ENCODE measurements around the gene ADAMTS14. TPM values are rescaled to one million over a fixed set of nuclear protein-coding genes. Genes with fewer than 3 reads are reported as not detected.

Gene ADAMTS14
- total RNA-seq, 1 donor from 2014 or later, result 19.4 TPM

- Mint-ChIP-seq H3K4me3 (ENCODE audit: unreplicated experiment) (no peak overlapping the region), H3K4me1 (ENCODE audit: low read depth, unreplicated experiment) (no peaks in the 10 kb centered on the region), H3K27ac (ENCODE audit: unreplicated experiment) (no peak overlapping the region), H3K27me3 (ENCODE audit: low read depth, unreplicated experiment) (peaks cover 20% of the 10 kb centered on the region), H3K36me3 (ENCODE audit: low read depth, unreplicated experiment) (peaks cover 3% of the 10 kb centered on the region), H3K9me3 (ENCODE audit: unreplicated experiment) (peaks cover 8% of the 10 kb centered on the region)
- Histone ChIP-seq H4K20me1 (ENCODE audit: insufficient read depth, low read length) (no peaks in the 10 kb centered on the region), H3K4me2 (ENCODE audit: low read length) (no peak overlapping the region), H3K9ac (ENCODE audit: low read length) (no peak overlapping the region), H3K4me3 (ENCODE audit: insufficient read depth, low read depth, low read length) (no peak overlapping the region), H3K36me3 (ENCODE audit: insufficient read depth, low read length) (no peaks in the 10 kb centered on the region), H3K27me3 (ENCODE audit: insufficient read depth, low read length) (peaks cover 5% of the 10 kb centered on the region), H2AFZ (ENCODE audit: low read depth, low read length) (no peak overlapping the region), H3K27ac (ENCODE audit: low read depth, low read length) (no peak overlapping the region), H3K9me3 (ENCODE audit: insufficient read depth, low read depth, low read length) (no peaks in the 10 kb centered on the region), H3K79me2 (ENCODE audit: insufficient read depth, low read length) (no peaks in the 10 kb centered on the region), H3K4me1 (ENCODE audit: insufficient read depth, low read length) (no peaks in the 10 kb centered on the region)
- DNase-seq (ENCODE audit: low read depth) (no peak), FAIRE-seq (no peak)
- TF ChIP-seq EZH2 (IDR thresholded peaks at IDR 0.05; ENCODE audit: insufficient read depth, low read length), result no peak
- TF ChIP-seq, protein P1, sequence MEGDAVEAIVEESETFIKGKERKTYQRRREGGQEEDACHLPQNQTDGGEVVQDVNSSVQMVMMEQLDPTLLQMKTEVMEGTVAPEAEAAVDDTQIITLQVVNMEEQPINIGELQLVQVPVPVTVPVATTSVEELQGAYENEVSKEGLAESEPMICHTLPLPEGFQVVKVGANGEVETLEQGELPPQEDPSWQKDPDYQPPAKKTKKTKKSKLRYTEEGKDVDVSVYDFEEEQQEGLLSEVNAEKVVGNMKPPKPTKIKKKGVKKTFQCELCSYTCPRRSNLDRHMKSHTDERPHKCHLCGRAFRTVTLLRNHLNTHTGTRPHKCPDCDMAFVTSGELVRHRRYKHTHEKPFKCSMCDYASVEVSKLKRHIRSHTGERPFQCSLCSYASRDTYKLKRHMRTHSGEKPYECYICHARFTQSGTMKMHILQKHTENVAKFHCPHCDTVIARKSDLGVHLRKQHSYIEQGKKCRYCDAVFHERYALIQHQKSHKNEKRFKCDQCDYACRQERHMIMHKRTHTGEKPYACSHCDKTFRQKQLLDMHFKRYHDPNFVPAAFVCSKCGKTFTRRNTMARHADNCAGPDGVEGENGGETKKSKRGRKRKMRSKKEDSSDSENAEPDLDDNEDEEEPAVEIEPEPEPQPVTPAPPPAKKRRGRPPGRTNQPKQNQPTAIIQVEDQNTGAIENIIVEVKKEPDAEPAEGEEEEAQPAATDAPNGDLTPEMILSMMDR (IDR thresholded peaks at IDR 0.05; ENCODE audit: insufficient read depth, low read depth, low read length), result no peak
Measured at GRCh38 chr10:70795613-70796012, 123.3 kb downstream of the ADAMTS14 start.

DNA sequence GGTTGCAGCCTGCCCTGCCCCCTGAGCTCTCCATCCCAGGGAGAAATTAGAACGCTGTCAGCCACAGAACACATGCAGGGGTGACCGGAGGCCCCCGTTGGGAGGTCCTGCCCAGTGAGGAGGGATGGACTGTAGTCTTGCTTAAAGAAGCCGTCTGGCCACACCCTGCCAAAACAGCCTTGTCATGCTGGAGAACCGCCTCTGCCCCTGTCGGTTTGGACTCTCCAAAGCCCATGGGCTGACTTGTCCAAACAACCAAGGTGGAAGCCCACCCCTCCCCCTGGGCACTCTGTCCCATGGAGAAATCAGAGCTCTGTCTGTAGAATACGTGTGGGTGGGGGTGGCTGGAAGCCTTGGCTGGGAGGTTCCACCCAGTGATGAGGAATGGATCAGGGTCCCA is 125.5 kb downstream of the ADAMTS14 start:
- DNase-seq (ENCODE audit: low read depth) (no peak), FAIRE-seq (no peak)
- no peak overlapping the region for H3K27ac Mint-ChIP-seq (ENCODE audit: unreplicated experiment)
- no peaks in the 10 kb centered on the region for H3K4me1 ChIP-seq (ENCODE audit: insufficient read depth, low read length)
- peaks cover 3% of the 10 kb centered on the region for H3K36me3 Mint-ChIP-seq (ENCODE audit: low read depth, unreplicated experiment)
- H3K36me3 ChIP-seq (ENCODE audit: insufficient read depth, low read length), result no peaks in the 10 kb centered on the region
- no peaks in the 10 kb centered on the region for H4K20me1 ChIP-seq (ENCODE audit: insufficient read depth, low read length)
- no peak overlapping the region for H3K27ac ChIP-seq (ENCODE audit: low read depth, low read length)
- no peaks in the 10 kb centered on the region for H3K4me1 Mint-ChIP-seq (ENCODE audit: low read depth, unreplicated experiment)
- H2AFZ ChIP-seq (ENCODE audit: low read depth, low read length), result no peak overlapping the region
- H3K9me3 ChIP-seq (ENCODE audit: insufficient read depth, low read depth, low read length), result no peaks in the 10 kb centered on the region
- H3K4me3 ChIP-seq (ENCODE audit: insufficient read depth, low read depth, low read length), result no peak overlapping the region
- H3K4me2 ChIP-seq (ENCODE audit: low read length), result no peak overlapping the region
- no peak overlapping the region for H3K9ac ChIP-seq (ENCODE audit: low read length)
- TF ChIP-seq EZH2 (IDR thresholded peaks at IDR 0.05; ENCODE audit: insufficient read depth, low read length), result no peak
- H3K9me3 Mint-ChIP-seq (ENCODE audit: unreplicated experiment), result peaks cover 8% of the 10 kb centered on the region
- no peaks in the 10 kb centered on the region for H3K79me2 ChIP-seq (ENCODE audit: insufficient read depth, low read length)
- peaks cover 5% of the 10 kb centered on the region for H3K27me3 ChIP-seq (ENCODE audit: insufficient read depth, low read length)
- H3K4me3 Mint-ChIP-seq (ENCODE audit: unreplicated experiment), result no peak overlapping the region
- peaks cover 20% of the 10 kb centered on the region for H3K27me3 Mint-ChIP-seq (ENCODE audit: low read depth, unreplicated experiment)

DNA sequence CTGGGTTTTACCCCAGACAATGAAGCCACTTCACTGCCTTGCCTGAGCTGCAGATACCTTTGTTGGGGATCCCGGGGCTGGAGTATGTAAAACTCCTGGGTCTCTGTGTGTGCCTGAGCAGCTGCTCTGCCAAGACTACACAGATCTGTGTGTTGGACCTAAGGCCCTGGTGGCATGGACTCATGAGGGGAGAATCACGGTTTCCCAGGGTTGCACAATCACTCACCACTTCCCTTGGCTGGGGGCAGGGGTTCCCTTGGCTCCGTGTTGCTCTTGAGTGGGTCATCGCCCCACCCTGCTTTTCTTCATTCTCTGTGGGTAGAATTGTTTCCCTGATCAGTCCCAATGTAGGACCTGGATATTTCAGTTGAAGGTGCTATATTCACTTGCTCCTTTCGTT is 126.8 kb downstream of the ADAMTS14 start:
- peak; percentile 18 for DNase-seq (ENCODE audit: low read depth)
- Histone ChIP-seq H3K27me3 (ENCODE audit: insufficient read depth, low read length) (peaks cover 5% of the 10 kb centered on the region), H3K27ac (ENCODE audit: low read depth, low read length) (no peak overlapping the region), H3K4me1 (ENCODE audit: insufficient read depth, low read length) (no peaks in the 10 kb centered on the region), H3K9me3 (ENCODE audit: insufficient read depth, low read depth, low read length) (no peaks in the 10 kb centered on the region), H4K20me1 (ENCODE audit: insufficient read depth, low read length) (no peaks in the 10 kb centered on the region), H3K36me3 (ENCODE audit: insufficient read depth, low read length) (no peaks in the 10 kb centered on the region), H3K79me2 (ENCODE audit: insufficient read depth, low read length) (no peaks in the 10 kb centered on the region), H2AFZ (ENCODE audit: low read depth, low read length) (no peak overlapping the region), H3K4me2 (ENCODE audit: low read length) (no peak overlapping the region), H3K9ac (ENCODE audit: low read length) (no peak overlapping the region), H3K4me3 (ENCODE audit: insufficient read depth, low read depth, low read length) (no peak overlapping the region)
- peaks cover 20% of the 10 kb centered on the region for H3K27me3 Mint-ChIP-seq (ENCODE audit: low read depth, unreplicated experiment)
- no peak for FAIRE-seq
- no peak overlapping the region for H3K4me3 Mint-ChIP-seq (ENCODE audit: unreplicated experiment)
- H3K9me3 Mint-ChIP-seq (ENCODE audit: unreplicated experiment), result peaks cover 8% of the 10 kb centered on the region
- H3K36me3 Mint-ChIP-seq (ENCODE audit: low read depth, unreplicated experiment), result peaks cover 3% of the 10 kb centered on the region
- no peaks in the 10 kb centered on the region for H3K4me1 Mint-ChIP-seq (ENCODE audit: low read depth, unreplicated experiment)
- TF ChIP-seq, protein P1 (IDR thresholded peaks at IDR 0.05; ENCODE audit: insufficient read depth, low read depth, low read length), result no peak
- TF ChIP-seq EZH2 (IDR thresholded peaks at IDR 0.05; ENCODE audit: insufficient read depth, low read length), result no peak
- H3K27ac Mint-ChIP-seq (ENCODE audit: unreplicated experiment), result no peak overlapping the region

Data from astrocyte (in vitro differentiated cells and primary cell).